ENCODE data around the gene B3GAT3. TPM values are rescaled to one million over a fixed set of nuclear protein-coding genes. Genes with fewer than 3 reads are reported as not detected.
A peak's percentile ranks its signal among the peaks of the same experiment; 100 is the strongest.

The B3GAT3 gene
- total and polyA plus RNA-seq, 5 donors from 2014 or later = 34.3 to 57.5 (median 36.0) TPM

DNA sequence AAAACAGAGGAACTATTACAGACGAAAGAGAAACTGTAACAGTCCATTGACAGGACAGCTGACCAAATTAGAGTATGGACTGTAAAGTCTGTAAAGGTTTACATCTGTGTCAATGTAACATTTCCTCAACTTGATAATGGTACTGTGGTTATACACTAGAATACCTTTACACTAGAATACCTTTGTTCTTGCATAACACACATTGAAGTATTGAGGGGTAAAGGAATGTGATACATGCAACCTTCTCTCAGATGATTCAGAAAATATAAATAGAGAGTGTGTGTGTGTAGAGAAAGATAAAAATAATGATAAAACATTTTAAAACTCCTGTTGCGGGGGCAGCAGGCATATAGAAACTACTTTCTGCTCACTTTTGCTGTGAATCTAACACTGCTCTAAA lies 42.5 kb downstream of the B3GAT3 start:
- Histone ChIP-seq H3K9me3 (ENCODE audit: control insufficient read depth in 2 of 2, low read length in 2 of 2) (no peaks in the 10 kb centered on the region), H3K36me3 (ENCODE audit: control insufficient read depth, insufficient read depth, low read length) (peaks cover 44% of the 10 kb centered on the region), H3K27ac (ENCODE audit: insufficient read depth, low read length, poor library complexity, severe bottlenecking) (no peak overlapping the region), H3K4me3 (ENCODE audit: low read depth, low read length) (no peak overlapping the region), H3K4me1 (ENCODE audit: control insufficient read depth, insufficient read depth, low read length, poor library complexity, severe bottlenecking) (peaks cover 12% of the 10 kb centered on the region), H3K27me3 (ENCODE audit: control insufficient read depth, insufficient read depth, low read length) (no peaks in the 10 kb centered on the region)
- Mint-ChIP-seq H3K9me3 (no peaks in the 10 kb centered on the region), H3K4me1 (peaks cover 0 to 20% (median 12%) of the 10 kb centered on the region in 4 donors), H3K27me3 (no peaks in the 10 kb centered on the region), H3K36me3 (peaks cover 21% of the 10 kb centered on the region), H3K27ac (no peak overlapping the region), H3K4me3 (no peak overlapping the region)
- no peak for ATAC-seq (ENCODE audit: low read depth in 2 of 2)
- DNase-seq = no peak

DNA sequence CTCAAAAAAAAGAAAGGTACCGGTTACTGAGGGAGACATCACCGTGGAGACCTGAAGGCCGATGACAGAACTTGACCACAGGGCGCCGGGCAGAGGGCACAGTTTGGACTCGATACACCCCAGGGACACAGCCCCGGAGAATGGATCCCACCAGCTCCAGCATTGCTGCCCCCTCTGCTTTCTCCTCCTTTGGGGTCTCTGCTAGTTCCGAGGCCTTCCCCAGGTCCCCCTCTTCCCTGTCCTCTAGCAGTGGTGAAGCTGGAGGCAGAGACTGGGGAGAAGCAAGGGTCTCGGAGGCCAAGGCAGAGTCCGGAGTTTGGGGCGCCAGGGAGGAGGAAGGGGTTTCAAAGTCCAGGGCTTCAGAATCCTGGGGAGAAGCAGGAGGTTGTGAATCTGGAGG lies 43.2 kb downstream of the B3GAT3 start:
- no peaks in the 10 kb centered on the region for H3K9me3 ChIP-seq (ENCODE audit: control insufficient read depth in 2 of 2, low read length in 2 of 2)
- Mint-ChIP-seq H3K4me1 (peaks cover 0 to 25% (median 10%) of the 10 kb centered on the region in 4 donors), H3K27me3 (no peaks in the 10 kb centered on the region), H3K4me3 (no peak overlapping the region), H3K36me3 (peaks cover 18% of the 10 kb centered on the region), H3K27ac (no peak overlapping the region), H3K9me3 (no peaks in the 10 kb centered on the region)
- no peak for ATAC-seq (ENCODE audit: low read depth in 2 of 2)
- no peaks in the 10 kb centered on the region for H3K27me3 ChIP-seq (ENCODE audit: control insufficient read depth, insufficient read depth, low read length)
- peaks cover 40% of the 10 kb centered on the region for H3K36me3 ChIP-seq (ENCODE audit: control insufficient read depth, insufficient read depth, low read length)
- no peak for DNase-seq
- H3K27ac ChIP-seq (ENCODE audit: insufficient read depth, low read length, poor library complexity, severe bottlenecking) = no peak overlapping the region
- peaks cover 14% of the 10 kb centered on the region for H3K4me1 ChIP-seq (ENCODE audit: control insufficient read depth, insufficient read depth, low read length, poor library complexity, severe bottlenecking)
- H3K4me3 ChIP-seq (ENCODE audit: low read depth, low read length) = no peak overlapping the region

- DNase-seq = no peak
- Histone ChIP-seq H3K27me3 (ENCODE audit: control insufficient read depth, insufficient read depth, low read length) (no peaks in the 10 kb centered on the region), H3K36me3 (ENCODE audit: control insufficient read depth, insufficient read depth, low read length) (peaks cover 39% of the 10 kb centered on the region), H3K9me3 (ENCODE audit: control insufficient read depth in 2 of 2, low read length in 2 of 2) (no peaks in the 10 kb centered on the region), H3K27ac (ENCODE audit: insufficient read depth, low read length, poor library complexity, severe bottlenecking) (no peak overlapping the region), H3K4me1 (ENCODE audit: control insufficient read depth, insufficient read depth, low read length, poor library complexity, severe bottlenecking) (peaks cover 22% of the 10 kb centered on the region), H3K4me3 (ENCODE audit: low read depth, low read length) (no peak overlapping the region)
- H3K27me3 Mint-ChIP-seq = no peaks in the 10 kb centered on the region
- peak overlapping the region in 2 of 4 donors; percentile 3 to 57 for H3K4me3 Mint-ChIP-seq
- H3K27ac Mint-ChIP-seq = peak overlapping the region; percentile 57 to 94 (median 71)
- peaks cover 22% of the 10 kb centered on the region for H3K36me3 Mint-ChIP-seq
- peaks cover 2 to 36% (median 17%) of the 10 kb centered on the region in 4 donors for H3K4me1 Mint-ChIP-seq
- H3K9me3 Mint-ChIP-seq = no peaks in the 10 kb centered on the region
- no peak for ATAC-seq (ENCODE audit: low read depth in 2 of 2)
Measured at GRCh38 chr11:62577046-62577714, 44.6 kb downstream of the B3GAT3 start.

- Mint-ChIP-seq H3K4me3 (peak overlapping the region in 3 of 4 donors; percentile 59 to 99 (median 95)), H3K36me3 (peaks cover 27% of the 10 kb centered on the region), H3K27me3 (no peaks in the 10 kb centered on the region), H3K4me1 (peaks cover 6 to 47% (median 29%) of the 10 kb centered on the region in 4 donors), H3K27ac (peak overlapping the region; percentile 38 to 94 (median 46)), H3K9me3 (no peaks in the 10 kb centered on the region)
- H3K27me3 ChIP-seq (ENCODE audit: control insufficient read depth, insufficient read depth, low read length) = no peaks in the 10 kb centered on the region
- H3K27ac ChIP-seq (ENCODE audit: insufficient read depth, low read length, poor library complexity, severe bottlenecking) = no peak overlapping the region
- ATAC-seq (ENCODE audit: low read depth in 2 of 2) (no peak), DNase-seq (no peak)
- no peaks in the 10 kb centered on the region for H3K9me3 ChIP-seq (ENCODE audit: control insufficient read depth in 2 of 2, low read length in 2 of 2)
- H3K36me3 ChIP-seq (ENCODE audit: control insufficient read depth, insufficient read depth, low read length) = peaks cover 44% of the 10 kb centered on the region
- no peak overlapping the region for H3K4me3 ChIP-seq (ENCODE audit: low read depth, low read length)
- peaks cover 31% of the 10 kb centered on the region for H3K4me1 ChIP-seq (ENCODE audit: control insufficient read depth, insufficient read depth, low read length, poor library complexity, severe bottlenecking)
Measured at GRCh38 chr11:62575837-62576236, 45.9 kb downstream of the B3GAT3 start.

DNA sequence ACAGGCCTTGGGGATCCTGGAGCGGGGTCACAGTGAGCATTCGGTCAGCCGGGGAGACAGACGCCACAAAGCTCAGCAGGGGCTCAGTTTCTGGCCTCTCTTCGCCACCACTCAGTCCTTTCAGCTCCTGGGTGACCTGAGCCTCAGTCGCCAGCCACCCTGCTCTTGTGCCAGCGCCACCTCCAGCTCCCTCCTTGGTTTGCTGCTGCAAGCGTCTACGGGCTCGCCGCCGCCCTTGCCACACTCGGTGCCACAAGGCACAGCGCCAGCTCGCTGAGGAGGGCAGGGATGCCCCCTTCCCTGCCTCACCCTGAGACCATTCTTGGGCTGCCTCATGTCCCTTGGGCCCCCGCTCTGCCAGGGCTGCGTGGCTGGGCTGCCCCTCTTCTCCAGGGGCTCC lies 46.6 kb downstream of the B3GAT3 start:
- Histone ChIP-seq H3K36me3 (ENCODE audit: control insufficient read depth, insufficient read depth, low read length) (peaks cover 50% of the 10 kb centered on the region), H3K4me3 (ENCODE audit: low read depth, low read length) (no peak overlapping the region), H3K27me3 (ENCODE audit: control insufficient read depth, insufficient read depth, low read length) (no peaks in the 10 kb centered on the region), H3K27ac (ENCODE audit: insufficient read depth, low read length, poor library complexity, severe bottlenecking) (peak overlapping the region; percentile 78), H3K9me3 (ENCODE audit: control insufficient read depth in 2 of 2, low read length in 2 of 2) (no peaks in the 10 kb centered on the region), H3K4me1 (ENCODE audit: control insufficient read depth, insufficient read depth, low read length, poor library complexity, severe bottlenecking) (peaks cover 31% of the 10 kb centered on the region)
- peaks cover 30% of the 10 kb centered on the region for H3K36me3 Mint-ChIP-seq
- ATAC-seq (ENCODE audit: low read depth in 2 of 2) = no peak
- H3K27ac Mint-ChIP-seq = peak overlapping the region in 1 of 3 donors; percentile 94
- no peaks in the 10 kb centered on the region for H3K9me3 Mint-ChIP-seq
- peaks cover 6 to 50% (median 32%) of the 10 kb centered on the region in 4 donors for H3K4me1 Mint-ChIP-seq
- H3K27me3 Mint-ChIP-seq = no peaks in the 10 kb centered on the region
- H3K4me3 Mint-ChIP-seq = peak overlapping the region; percentile 91 to 99 (median 96)
- DNase-seq = no peak

GRCh38 chr11:62574363-62575071 lies 47.3 kb downstream of the B3GAT3 start:
- Mint-ChIP-seq H3K36me3 (peaks cover 33% of the 10 kb centered on the region), H3K4me3 (peak overlapping the region; percentile 91 to 99 (median 96)), H3K4me1 (peaks cover 6 to 57% (median 38%) of the 10 kb centered on the region in 4 donors), H3K9me3 (no peaks in the 10 kb centered on the region), H3K27ac (peak overlapping the region; percentile 92 to 94 (median 92)), H3K27me3 (no peaks in the 10 kb centered on the region)
- no peaks in the 10 kb centered on the region for H3K9me3 ChIP-seq (ENCODE audit: control insufficient read depth in 2 of 2, low read length in 2 of 2)
- H3K36me3 ChIP-seq (ENCODE audit: control insufficient read depth, insufficient read depth, low read length) = peaks cover 56% of the 10 kb centered on the region
- H3K27me3 ChIP-seq (ENCODE audit: control insufficient read depth, insufficient read depth, low read length) = no peaks in the 10 kb centered on the region
- peak overlapping the region; percentile 85 for H3K4me3 ChIP-seq (ENCODE audit: low read depth, low read length)
- H3K4me1 ChIP-seq (ENCODE audit: control insufficient read depth, insufficient read depth, low read length, poor library complexity, severe bottlenecking) = peaks cover 35% of the 10 kb centered on the region
- no peak for DNase-seq
- H3K27ac ChIP-seq (ENCODE audit: insufficient read depth, low read length, poor library complexity, severe bottlenecking) = peak overlapping the region; percentile 78
- no peak for ATAC-seq (ENCODE audit: low read depth in 2 of 2)

GRCh38 chr11:62573592-62574362 lies 48.0 kb downstream of the B3GAT3 start, which contains the start of gene EEF1G:
Gene EEF1G (minus strand): TSS chr11:62573891. CDS start chr11:62573842, 49 bp downstream.
- H3K27me3 Mint-ChIP-seq = no peaks in the 10 kb centered on the region
- H3K4me1 Mint-ChIP-seq = peaks cover 6 to 58% (median 39%) of the 10 kb centered on the region in 4 donors
- peak within 1 kb of the TSS; percentile 91 for H3K4me3 ChIP-seq (ENCODE audit: low read depth, low read length)
- no peaks in the 10 kb centered on the region for H3K27me3 ChIP-seq (ENCODE audit: control insufficient read depth, insufficient read depth, low read length)
- peak within 1 kb of the TSS; percentile 91 to 99 (median 96) for H3K4me3 Mint-ChIP-seq
- peak within 1 kb of the TSS; percentile 92 to 94 (median 92) for H3K27ac Mint-ChIP-seq
- peak; percentile 98 to 100 (median 100) for DNase-seq
- peak within 1 kb of the TSS; percentile 88 for H3K27ac ChIP-seq (ENCODE audit: insufficient read depth, low read length, poor library complexity, severe bottlenecking)
- peak; percentile 91 to 93 for ATAC-seq (ENCODE audit: low read depth in 2 of 2)
- H3K36me3 Mint-ChIP-seq = peaks cover 35% of the 10 kb centered on the region
- peaks cover 58% of the 10 kb centered on the region for H3K36me3 ChIP-seq (ENCODE audit: control insufficient read depth, insufficient read depth, low read length)
- H3K4me1 ChIP-seq (ENCODE audit: control insufficient read depth, insufficient read depth, low read length, poor library complexity, severe bottlenecking) = peaks cover 35% of the 10 kb centered on the region
- H3K9me3 ChIP-seq (ENCODE audit: control insufficient read depth in 2 of 2, low read length in 2 of 2) = no peaks in the 10 kb centered on the region
- H3K9me3 Mint-ChIP-seq = no peaks in the 10 kb centered on the region

All from CD4-positive, CD25-positive, alpha-beta regulatory T cell (primary cell).